GM21360 (cell line): ENCODE data around the gene ZNF24.

Experiments
- ATAC-seq: cut with Tn5 transposase; IDR thresholded peaks from one replicate; pipeline ENCODE4 v1.9.1; 2021; ENCODE audit warnings: mild to moderate bottlenecking, moderate library complexity; ENCODE audit not compliant: unreplicated experiment

ZNF24 gene

DNA sequence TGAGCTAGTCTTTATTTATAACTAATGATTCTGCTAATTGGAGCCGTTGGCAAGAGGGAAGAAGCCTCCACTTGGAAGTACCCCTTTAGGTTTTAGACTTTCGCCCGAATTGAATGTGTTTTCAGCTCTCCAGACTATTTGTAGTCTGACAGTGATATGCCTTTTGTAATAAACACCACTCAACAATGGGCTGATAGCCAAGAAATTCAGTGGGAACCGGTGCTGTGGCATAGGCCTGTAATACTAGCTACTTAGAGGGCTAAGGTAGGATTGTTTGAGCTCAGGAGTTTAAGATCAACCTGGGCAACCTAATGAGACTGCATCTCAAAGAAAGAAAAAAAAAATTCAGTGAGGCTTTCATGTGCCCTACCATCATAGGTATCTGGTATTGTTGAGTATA lies 40.6 kb downstream of the ZNF24 start:
- no peak for ATAC-seq

- no peak for ATAC-seq
Measured at GRCh38 chr18:35296060-35296459, 48.2 kb downstream of the ZNF24 start.

DNA sequence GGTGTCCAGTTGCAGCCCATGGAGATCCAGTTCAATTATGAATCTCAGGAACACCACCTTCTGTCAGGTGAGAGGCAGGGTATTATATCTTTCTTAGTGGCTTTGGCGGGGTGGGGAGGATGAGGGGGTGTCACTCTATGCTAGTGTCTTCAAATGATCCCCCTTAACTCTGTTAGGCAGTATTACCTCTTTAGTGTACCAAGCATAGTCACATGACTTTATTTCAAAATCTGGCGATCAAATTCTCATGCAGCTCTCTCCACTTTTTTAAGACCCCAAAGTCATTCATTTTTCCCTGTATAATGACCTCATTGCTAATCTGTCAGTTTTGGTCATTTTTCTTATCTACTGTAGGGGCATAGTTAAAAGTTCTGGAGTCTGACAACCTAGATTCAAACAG lies 53.1 kb downstream of the ZNF24 start:
- no peak for ATAC-seq

- peak; percentile 85 for ATAC-seq
Measured at GRCh38 chr18:35290094-35290735, 54.0 kb downstream of the ZNF24 start, which contains the start of gene ZSCAN30. Gene ZSCAN30 (minus strand): TSS chr18:35290229. CDS start chr18:35264352, 25,877 bp downstream.

DNA sequence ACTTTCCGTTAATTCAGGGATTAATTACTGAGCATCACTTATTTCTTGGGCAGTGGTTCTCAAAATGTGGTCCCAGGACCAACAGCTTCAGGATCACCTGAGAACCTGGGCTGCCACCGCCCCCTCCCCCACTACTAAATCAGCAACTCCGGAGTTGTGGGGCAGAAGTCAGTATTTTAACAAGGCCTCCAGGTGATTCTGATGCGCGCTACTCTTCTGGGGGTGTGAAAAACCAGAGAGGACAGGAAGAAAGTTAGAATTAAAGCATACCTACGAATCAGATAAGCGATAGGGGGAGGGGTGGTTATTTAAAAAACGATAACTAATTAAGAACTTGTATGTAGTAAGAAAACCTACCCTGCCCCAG lies 54.5 kb downstream of the ZNF24 start:
- peak; percentile 32 for ATAC-seq

- ATAC-seq, result peak; percentile 3
Measured at GRCh38 chr18:35289293-35289692, 54.9 kb downstream of the ZNF24 start.

GRCh38 chr18:35284841-35285240 lies 59.4 kb downstream of the ZNF24 start:
- no peak for ATAC-seq

DNA sequence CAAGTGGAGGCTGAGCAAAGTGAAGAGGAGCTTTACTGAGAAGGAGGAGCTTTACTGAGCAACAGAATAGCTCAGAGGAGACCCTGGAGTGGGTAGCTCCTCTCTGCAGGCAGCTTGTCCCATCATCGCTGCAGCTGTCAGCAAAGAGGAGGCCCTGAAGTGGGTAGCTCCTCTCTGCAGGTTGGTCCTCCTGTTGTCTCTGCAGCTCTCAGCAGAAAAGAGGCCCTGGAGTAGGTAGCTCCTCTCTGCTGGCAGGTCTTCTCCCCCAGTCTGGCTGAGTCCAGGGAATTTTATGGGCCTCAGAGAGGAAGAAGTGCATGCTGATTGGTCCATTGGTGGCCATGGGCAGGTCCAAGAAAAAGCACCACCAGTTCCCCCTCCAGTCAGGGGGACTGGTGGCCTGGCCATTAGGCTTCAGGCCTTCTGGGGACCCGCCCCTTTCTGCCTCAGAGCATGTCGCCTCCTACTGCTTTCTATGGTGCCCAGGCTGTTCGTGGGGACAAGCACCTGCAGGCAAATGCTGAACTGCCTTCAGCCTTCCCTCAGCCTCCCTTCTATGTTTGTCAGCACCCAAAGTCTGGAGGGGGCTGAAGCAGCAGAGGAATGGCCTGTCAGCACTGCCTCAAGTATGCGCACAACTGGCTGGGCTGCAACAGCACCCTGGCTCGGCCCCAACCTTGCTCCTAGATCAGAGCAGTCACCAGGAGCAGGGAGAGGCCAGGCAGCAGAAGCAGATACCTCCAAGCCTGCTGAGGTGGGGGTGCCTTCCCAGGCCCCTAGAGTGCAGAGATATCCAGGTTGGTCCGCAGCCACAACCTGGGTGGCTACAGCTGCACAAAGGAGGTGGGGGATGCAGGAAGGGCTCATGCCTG lies 60.1 kb downstream of the ZNF24 start:
- ATAC-seq, result no peak

- no peak for ATAC-seq
Measured at GRCh38 chr18:35282353-35282752, 61.9 kb downstream of the ZNF24 start.
